ENCODE data around the gene OSGEP. TPM values are rescaled to one million over a fixed set of nuclear protein-coding genes. Genes with fewer than 3 reads are reported as not detected.

OSGEP gene
- total RNA-seq, 4 donors from 2014 or later: 30.9 to 55.1 (median 53.4) TPM

DNA sequence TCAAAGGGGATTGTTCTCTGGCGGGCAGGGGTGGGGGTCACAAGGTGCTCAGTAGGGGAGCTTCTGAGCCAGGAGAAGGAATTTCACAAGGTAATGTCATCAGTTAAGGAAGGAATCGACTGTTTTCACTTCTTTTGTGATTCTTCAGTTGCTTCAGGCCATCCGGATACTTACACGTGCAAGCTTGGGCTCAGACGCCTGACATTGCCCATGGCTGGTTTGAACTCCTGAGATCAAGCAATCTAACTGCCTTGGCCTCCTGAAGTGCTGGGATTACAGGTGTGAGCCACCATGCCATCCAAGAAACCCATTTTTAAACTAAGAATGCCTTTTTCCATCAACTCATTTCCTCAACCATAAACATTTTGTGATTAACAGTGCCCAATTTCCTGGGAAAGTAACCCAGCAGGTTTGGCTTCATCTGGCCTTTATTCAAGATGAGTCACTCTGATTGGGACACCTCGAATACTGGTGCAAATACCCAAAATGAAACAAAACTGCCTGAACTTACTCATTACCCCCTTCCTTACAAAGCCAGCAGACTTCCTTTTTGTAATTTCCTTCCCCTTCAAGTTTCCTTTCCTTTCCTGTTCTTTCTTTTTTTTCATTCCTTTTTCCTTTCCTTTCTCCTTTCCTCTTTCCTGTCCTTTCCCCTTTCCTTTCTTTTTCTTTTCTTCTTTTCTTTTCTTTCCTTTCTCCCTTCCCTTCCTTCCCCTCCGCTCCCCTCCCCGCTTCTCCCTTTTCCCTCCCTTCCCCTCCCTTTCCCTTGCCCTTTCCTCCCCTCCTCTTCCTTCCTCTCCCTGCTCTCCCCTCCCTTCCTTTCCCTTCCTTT lies 40.5 kb upstream of the OSGEP start:
- ATAC-seq (ENCODE audit: low FRiP score) (no peak), DNase-seq (ENCODE audit: low spot score) (no peak)
- TF ChIP-seq, protein P1, sequence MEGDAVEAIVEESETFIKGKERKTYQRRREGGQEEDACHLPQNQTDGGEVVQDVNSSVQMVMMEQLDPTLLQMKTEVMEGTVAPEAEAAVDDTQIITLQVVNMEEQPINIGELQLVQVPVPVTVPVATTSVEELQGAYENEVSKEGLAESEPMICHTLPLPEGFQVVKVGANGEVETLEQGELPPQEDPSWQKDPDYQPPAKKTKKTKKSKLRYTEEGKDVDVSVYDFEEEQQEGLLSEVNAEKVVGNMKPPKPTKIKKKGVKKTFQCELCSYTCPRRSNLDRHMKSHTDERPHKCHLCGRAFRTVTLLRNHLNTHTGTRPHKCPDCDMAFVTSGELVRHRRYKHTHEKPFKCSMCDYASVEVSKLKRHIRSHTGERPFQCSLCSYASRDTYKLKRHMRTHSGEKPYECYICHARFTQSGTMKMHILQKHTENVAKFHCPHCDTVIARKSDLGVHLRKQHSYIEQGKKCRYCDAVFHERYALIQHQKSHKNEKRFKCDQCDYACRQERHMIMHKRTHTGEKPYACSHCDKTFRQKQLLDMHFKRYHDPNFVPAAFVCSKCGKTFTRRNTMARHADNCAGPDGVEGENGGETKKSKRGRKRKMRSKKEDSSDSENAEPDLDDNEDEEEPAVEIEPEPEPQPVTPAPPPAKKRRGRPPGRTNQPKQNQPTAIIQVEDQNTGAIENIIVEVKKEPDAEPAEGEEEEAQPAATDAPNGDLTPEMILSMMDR (IDR thresholded peaks at IDR 0.05): no peak

DNA sequence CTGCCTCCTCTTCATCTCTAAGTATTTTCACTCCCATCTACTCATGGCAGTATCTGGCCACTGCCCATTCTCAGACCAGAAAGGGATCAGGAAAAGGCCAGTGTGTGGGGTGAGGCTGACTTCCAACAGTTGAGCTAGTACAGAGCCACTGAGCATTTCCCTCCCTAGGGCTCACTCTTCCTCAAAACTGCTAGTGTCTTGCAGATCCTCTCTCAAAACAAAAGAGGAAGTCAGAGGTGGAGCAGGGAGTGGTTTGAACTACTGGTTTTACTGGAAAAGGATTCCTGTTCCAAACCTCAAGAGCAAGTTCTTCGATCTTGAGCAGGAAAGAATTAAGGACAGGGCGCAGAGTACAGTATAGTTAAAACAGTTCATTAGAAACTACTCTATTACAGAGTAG lies 39.0 kb upstream of the OSGEP start:
- ATAC-seq (ENCODE audit: low FRiP score) (no peak), DNase-seq (ENCODE audit: low spot score) (no peak)
- TF ChIP-seq, protein P1 (IDR thresholded peaks at IDR 0.05): no peak

DNA sequence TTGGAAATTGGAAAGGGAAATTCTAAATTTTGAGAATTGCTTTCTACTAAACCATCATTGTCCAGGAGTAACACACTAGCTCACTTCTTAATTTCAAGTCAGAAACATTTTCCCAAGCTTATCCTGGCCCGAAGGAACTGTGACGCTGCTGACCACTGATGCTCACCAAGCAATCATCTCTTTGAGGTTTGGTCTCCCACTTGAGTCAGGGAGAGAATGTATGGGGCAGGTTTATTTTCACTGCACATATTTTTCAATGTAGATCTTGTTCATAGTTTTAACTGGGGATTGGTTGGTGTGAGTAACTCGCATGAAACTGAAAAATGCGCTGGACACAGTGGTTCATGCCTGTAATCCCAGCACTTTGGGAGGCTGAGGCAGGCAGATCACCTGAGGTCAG lies 37.9 kb upstream of the OSGEP start:
- DNase-seq (ENCODE audit: low spot score): no peak
- no peak for ATAC-seq (ENCODE audit: low FRiP score)
- TF ChIP-seq, protein P1 (IDR thresholded peaks at IDR 0.05): no peak

DNA sequence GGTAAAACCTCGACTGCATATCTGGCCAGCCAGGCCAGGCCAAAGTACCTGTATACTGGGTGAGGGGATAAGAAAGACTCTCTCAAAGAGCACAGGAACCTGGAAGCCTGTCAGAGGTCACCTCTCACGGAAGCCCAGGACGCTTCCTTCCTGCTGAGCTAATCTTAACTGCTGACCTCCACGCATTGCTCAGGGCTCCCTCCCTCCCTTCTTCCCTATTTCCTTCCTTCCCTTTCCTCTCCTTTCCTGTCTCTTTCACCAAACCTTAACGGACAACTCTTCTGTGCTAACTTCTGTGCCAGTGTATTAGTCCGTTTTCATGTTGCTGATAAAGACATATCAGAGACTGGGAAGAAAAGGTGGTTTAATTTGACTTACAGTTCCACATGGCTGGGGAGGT lies 36.0 kb upstream of the OSGEP start:
- ATAC-seq (ENCODE audit: low FRiP score): no peak
- TF ChIP-seq, protein P1 (IDR thresholded peaks at IDR 0.05): no peak
- no peak for DNase-seq (ENCODE audit: low spot score)

DNA sequence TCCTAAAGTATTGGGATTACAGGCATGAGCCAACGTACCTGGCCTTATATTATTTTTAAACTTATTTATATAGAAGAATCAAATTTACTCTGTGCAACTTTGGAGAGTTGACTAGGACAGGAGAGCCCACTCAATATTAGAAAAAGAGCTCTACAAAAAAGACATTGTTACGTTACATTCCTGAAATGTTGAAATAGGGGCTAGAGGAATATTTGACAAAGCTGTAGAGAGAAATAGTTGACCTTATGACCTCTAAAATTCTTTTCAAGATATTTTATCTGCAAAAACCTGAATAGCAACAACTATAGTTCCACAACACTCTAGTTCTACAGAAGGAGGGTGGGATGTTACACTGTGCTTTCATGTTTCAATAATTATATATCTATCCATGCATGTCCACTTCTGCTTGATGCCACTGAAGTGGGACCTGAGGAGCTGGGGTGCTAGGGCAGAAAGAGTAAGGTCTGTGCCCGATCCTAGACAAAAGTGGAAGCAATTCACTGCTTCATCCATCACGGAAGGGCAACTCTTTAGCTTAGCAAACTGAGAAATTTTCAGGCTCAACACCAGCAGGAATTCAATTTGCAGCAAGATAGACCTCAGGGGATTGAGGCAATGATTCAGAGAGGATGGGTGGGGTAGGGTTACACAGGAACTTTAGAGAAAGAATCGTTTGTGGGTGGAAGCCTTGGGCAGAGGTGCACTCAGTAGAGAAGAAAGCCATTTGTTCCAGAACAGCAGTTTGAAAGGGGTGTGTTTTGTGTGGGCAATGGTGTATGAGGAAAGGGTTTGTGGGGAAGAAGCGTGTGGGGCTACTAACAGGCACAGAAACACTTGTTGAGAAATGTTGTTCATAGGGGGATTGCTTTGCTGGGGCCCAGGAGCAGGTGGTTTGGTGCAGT lies 34.7 kb upstream of the OSGEP start:
- DNase-seq (ENCODE audit: low spot score) (no peak), ATAC-seq (ENCODE audit: low FRiP score) (no peak)
- TF ChIP-seq, protein P1 (IDR thresholded peaks at IDR 0.05): no peak

DNA sequence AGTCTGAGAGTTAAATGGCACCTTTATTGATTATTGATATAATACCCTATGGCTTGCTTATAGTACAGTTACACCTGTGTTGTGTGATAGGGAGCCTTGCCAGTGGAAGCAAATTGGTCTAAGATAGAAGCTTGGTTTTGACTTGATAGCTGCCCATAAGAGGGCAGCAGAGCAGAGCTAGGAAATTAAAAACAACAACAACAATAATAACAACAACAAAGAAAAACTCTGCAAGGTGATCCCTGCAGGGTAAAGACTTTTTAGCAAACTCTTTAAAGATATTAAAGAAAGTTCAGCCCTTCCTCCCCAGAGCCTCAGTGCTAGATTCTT lies 32.7 kb upstream of the OSGEP start:
- DNase-seq (ENCODE audit: low spot score) (no peak), ATAC-seq (ENCODE audit: low FRiP score) (no peak)
- TF ChIP-seq, protein P1 (IDR thresholded peaks at IDR 0.05): no peak

Measured in omental fat pad (tissue), 4 donors.